K562 (cell line): ENCODE results near the gene CREBL2. TPM values are rescaled to one million over a fixed set of nuclear protein-coding genes. Genes with fewer than 3 reads are reported as not detected.

Source experiments
- CHD7 ChIP-seq: fragments of 200-600 bp; sonication (generic); IDR thresholded peaks from one replicate; pipeline ENCODE4 v1.6.1; 2012; ENCODE audit warnings: mild to moderate bottlenecking, low read depth, low read length, inconsistent platforms
- HMGXB4 ChIP-seq: sonication (generic); formaldehyde crosslinking; IDR thresholded peaks from 2 replicates; pipeline ENCODE4 v1.8.1; 2023; ENCODE audit warnings: mild to moderate bottlenecking, missing genetic modification reagents
- polyA plus RNA-seq, 8 experiments: library from polyadenylated mRNA; depleted of rRNA in 4 of 8; stranded (reverse) in 5 of 8; unstranded in 3 of 8; fragments of >200 nt; fragmentation: Nextera tagmentation in 2 of 8; fragmentation: Illumina TruSeq in 1 of 8; extraction: Ambion mirVana in 2 of 8; extraction: Trizol in 1 of 8; gene quantifications; 2 replicates each; pipeline versions ENCODE4 v1.2.1 to v1.2.3, GENCODE V29; 2011 to 2014; ENCODE audit warnings: inconsistent platforms in 1 of 8, missing spikeins in 1 of 8
- total RNA-seq, 7 experiments: library from RNA; depleted of rRNA in 6 of 7; stranded (reverse); fragments of >200 nt in 6 of 7; fragmentation: Illumina TruSeq in 2 of 7; extraction: Trizol in 2 of 7; gene quantifications; 2 replicates each; pipeline versions ENCODE4 v1.2.1 to v1.2.3, GENCODE V29; 2011 to 2021; ENCODE audit warnings: low replicate concordance in 1 of 7

CREBL2 gene
- total and polyA plus RNA-seq, 9 of the 15 experiments (the other 6 are each of a cell fraction or from before 2014, with no cell fraction given) = 1.7 to 7.3 (median 5.2) TPM

- TF ChIP-seq CHD7 (no peak), HMGXB4 (CRISPR knock-in tag) (no peak)
These were observed 29.3 kb upstream of the CREBL2 start (continued) for GRCh38 chr12:12582193-12582881.
